ENCODE results near the gene TMEM94. TPM values are rescaled to one million over a fixed set of nuclear protein-coding genes. Genes with fewer than 3 reads are reported as not detected.

Gene TMEM94
- total and polyA plus RNA-seq, 2 of the 13 experiments (the other 11 are each of a cell fraction or from before 2014, with no cell fraction given) = 32.6 to 134 TPM

- TF ChIP-seq ZNF772 (CRISPR knock-in tag; IDR thresholded peaks at IDR 0.05) = no peak; the same call in 1 of the 2 replicates
- TF ChIP-seq TMF1 (CRISPR knock-in tag; IDR thresholded peaks at IDR 0.05; ENCODE audit: low read depth) = no peak; the same call in none of the 2 replicates
- TF ChIP-seq SKI (IDR thresholded peaks at IDR 0.05; ENCODE audit: partially characterized antibody) = peak; percentile 9
- no peak for TF ChIP-seq ZMYM2 (CRISPR knock-in tag; IDR thresholded peaks at IDR 0.05)
- TF ChIP-seq HBP1 (CRISPR knock-in tag; IDR thresholded peaks at IDR 0.05; ENCODE audit: low read depth) = no peak
- TF ChIP-seq TOPORS (CRISPR knock-in tag; IDR thresholded peaks at IDR 0.05) = no peak; the same call in 1 of the 2 replicates
- no peak; the same call in 1 of the 2 replicates for TF ChIP-seq CERS6 (CRISPR knock-in tag; IDR thresholded peaks at IDR 0.05)
- TF ChIP-seq ZNF512B (CRISPR knock-in tag; IDR thresholded peaks at IDR 0.05; ENCODE audit: borderline replicate concordance) = no peak
- TF ChIP-seq MIXL1 (CRISPR knock-in tag; IDR thresholded peaks at IDR 0.05) = no peak
- TF ChIP-seq CSRNP1 (CRISPR knock-in tag; IDR thresholded peaks at IDR 0.05) = peak; percentile 55; the same call in 1 of the 2 replicates
- TF ChIP-seq PPARG (CRISPR knock-in tag; conservative IDR thresholded peaks at IDR 0.05) = no peak
- no peak for TF ChIP-seq ZKSCAN8 (CRISPR knock-in tag; IDR thresholded peaks at IDR 0.05; ENCODE audit: borderline replicate concordance)
- TF ChIP-seq EHMT2 (IDR thresholded peaks at IDR 0.05; ENCODE audit: borderline replicate concordance, low read depth, low read length) = no peak
- 0 out of 2 replicates have a peak, but pooled peaks have one; percentile 60 for TF ChIP-seq LBX2 (CRISPR knock-in tag; IDR thresholded peaks at IDR 0.05; ENCODE audit: borderline replicate concordance)
- TF ChIP-seq ZFP36L2 (CRISPR knock-in tag; IDR thresholded peaks at IDR 0.05) = no peak
- TF ChIP-seq SYNCRIP (IDR thresholded peaks at IDR 0.05; ENCODE audit: insufficient read depth, low read depth, low read length) = no peak
- TF ChIP-seq GZF1 (CRISPR knock-in tag; IDR thresholded peaks at IDR 0.05) = no peak
- TF ChIP-seq USF2 (IDR thresholded peaks at IDR 0.05; ENCODE audit: low read depth, low read length) = no peak
- no peak for TF ChIP-seq USF2 (CRISPR knock-in tag; IDR thresholded peaks at IDR 0.05; ENCODE audit: borderline replicate concordance)
- no peak for TF ChIP-seq ZNF180 (CRISPR knock-in tag; IDR thresholded peaks at IDR 0.05; ENCODE audit: borderline replicate concordance, low read depth)
Measured at GRCh38 chr17:75525806-75526554, 69.5 kb downstream of the TMEM94 start (continued).

Data from HepG2 (cell line).